Measurements from ENCODE around the gene SEC22A.

GRCh38 chr3:123283074-123283473 lies 81.3 kb downstream of the SEC22A start:
- TF ChIP-seq POLR2AphosphoS5 (IDR thresholded peaks at IDR 0.05; ENCODE audit: low read depth, low read length) = no peak
- no peak for TF ChIP-seq TAF1 (IDR thresholded peaks at IDR 0.05; ENCODE audit: borderline replicate concordance, insufficient read depth, low read length)
- no peak for TF ChIP-seq SIN3A (IDR thresholded peaks at IDR 0.05; ENCODE audit: borderline replicate concordance, insufficient read depth, low read length)
- no peak for TF ChIP-seq REST (IDR thresholded peaks at IDR 0.05; ENCODE audit: insufficient read depth in 1 of 2, low read depth in 2 of 2, low read length in 2 of 2)
- TF ChIP-seq FOXP2 (optimal IDR thresholded peaks at IDR 0.05; ENCODE audit: borderline replicate concordance, extremely low read depth, extremely low read length, insufficient read depth) = no peak

Data from PFSK-1 (cell line).